HepG2 (cell line): ENCODE measurements around the gene LRRC8E. TPM values are rescaled to one million over a fixed set of nuclear protein-coding genes. Genes with fewer than 3 reads are reported as not detected.

Experiments used
- ATAC-seq: fragments of 200-7000 bp; cut with Tn5 transposase; 3 replicates; pipeline ENCODE4 v1.9.1; 2020; ENCODE audit warnings: mild to moderate bottlenecking, moderate library complexity
- BruUV-seq: library from RNA; stranded (reverse); fragments of 400-500 nt; replicated peaks from 2 replicates; lab custom pipeline; 2021; lab: Mats Ljungman, UMichigan
- CTCF ChIA-PET: fragments of 300-600 bp; formaldehyde crosslinking; extraction: SDS; loops from one replicate; lab custom pipeline; 2021; ENCODE audit warnings: low total read pairs, inconsistent platforms, low intra/inter-chr PET ratio; lab: Yijun Ruan, JAX
- POLR2A ChIA-PET: fragments of 350-600 bp; sonication (Branson Sonifier 250); formaldehyde crosslinking; loops from one replicate; lab custom pipeline; 2020; ENCODE audit warnings: antibody characterized with exemption, inconsistent platforms; lab: Yijun Ruan, JAX
- DNase-seq: peaks from one replicate; pipeline ENCODE4 v3.0.0-alpha.2; 2015; ENCODE audit warnings: low spot score
- FAIRE-seq: peaks from 3 replicates; lab custom pipeline; 2011; peaks lifted over from hg19 to GRCh38; lab: Jason Lieb, UNC
- H2AFZ ChIP-seq: one replicate; pipeline ENCODE4 v1.6.1; 2011; ENCODE audit warnings: low read length, inconsistent platforms
- H3K27ac ChIP-seq: fragments of 300-600 bp; 3 replicates; pipeline ENCODE4 v1.8.0; 2011; ENCODE audit warnings: mixed run types, mild to moderate bottlenecking, mixed read lengths, low read length, inconsistent platforms; ENCODE audit not compliant: insufficient read depth; ENCODE audit errors: extremely low read length
- H3K27me3 ChIP-seq, 2 experiments: fragments of 200-600 bp in 1 of 2; 2 replicates in 1 of 2; 3 replicates in 1 of 2; pipeline versions ENCODE4 v1.6.0 to v1.8.0; 2011; ENCODE audit warnings: low read length in 2 of 2, mild to moderate bottlenecking in 2 of 2, moderate library complexity in 2 of 2, inconsistent platforms in 1 of 2; ENCODE audit not compliant: insufficient read depth in 2 of 2, control insufficient read depth in 1 of 2
- H3K36me3 ChIP-seq, 2 experiments: fragments of 200-600 bp in 1 of 2; replicated peaks in 1 of 2; 2 replicates in 1 of 2; 3 replicates in 1 of 2; pipeline versions ENCODE4 v1.5.1 to v1.8.0; 2011; ENCODE audit warnings: low read length in 2 of 2, inconsistent platforms in 1 of 2; ENCODE audit not compliant: insufficient read depth in 2 of 2, control insufficient read depth in 1 of 2
- H3K4me1 ChIP-seq: 2 replicates; pipeline ENCODE4 v1.5.1; 2012; ENCODE audit warnings: low read length, inconsistent platforms; ENCODE audit not compliant: insufficient read depth
- H3K4me2 ChIP-seq: 2 replicates; pipeline ENCODE4 v1.6.0; 2011; ENCODE audit warnings: low read depth, low read length, inconsistent platforms
- H3K4me3 ChIP-seq, 3 experiments: fragments of 200-600 bp in 1 of 3; sonication (generic), shearing (Covaris generic) in 1 of 3; replicated peaks in 1 of 3; 2 replicates each; pipeline ENCODE4 v1.5.1; 2011 to 2016; ENCODE audit warnings: low read length in 3 of 3, inconsistent platforms in 2 of 3, low read depth in 2 of 3, mild to moderate bottlenecking in 2 of 3, control low read depth in 1 of 3, mixed read lengths in 1 of 3; ENCODE audit not compliant: insufficient read depth in 1 of 3
- H3K79me2 ChIP-seq: one replicate; pipeline ENCODE4 v1.6.1; 2011; ENCODE audit warnings: low read length, inconsistent platforms; ENCODE audit not compliant: insufficient read depth
- H3K9ac ChIP-seq: 2 replicates; pipeline ENCODE4 v1.6.0; 2011; ENCODE audit warnings: mild to moderate bottlenecking, low read depth, low read length, inconsistent platforms; ENCODE audit not compliant: insufficient read depth
- H3K9me3 ChIP-seq: 2 replicates; pipeline ENCODE4 v1.5.1; 2012; ENCODE audit warnings: mild to moderate bottlenecking, low read length
- H4K20me1 ChIP-seq: 2 replicates; pipeline ENCODE4 v1.6.0; 2011; ENCODE audit warnings: inconsistent platforms, mild to moderate bottlenecking, low read length, moderate library complexity; ENCODE audit not compliant: insufficient read depth
- AFF4 ChIP-seq: sonication (generic); formaldehyde crosslinking; IDR thresholded peaks from 2 replicates; pipeline ENCODE4 v1.4.0; 2020; ENCODE audit warnings: missing genetic modification reagents
- ELF3 ChIP-seq: IDR thresholded peaks from 2 replicates; pipeline ENCODE4 v1.6.1; 2016; ENCODE audit warnings: missing genetic modification reagents, missing compliant biosample characterization
- HIVEP1 ChIP-seq: sonication (generic); formaldehyde crosslinking; IDR thresholded peaks from 2 replicates; pipeline ENCODE4 v1.4.0; 2020; ENCODE audit warnings: mild to moderate bottlenecking, missing genetic modification reagents
- KDM3A ChIP-seq: IDR thresholded peaks from 2 replicates; pipeline ENCODE4 v1.6.1; 2018; ENCODE audit warnings: low read depth, missing compliant biosample characterization
- NFATC3 ChIP-seq: sonication (generic); formaldehyde crosslinking; IDR thresholded peaks from 2 replicates; pipeline ENCODE4 v1.5.1; 2020; ENCODE audit warnings: mild to moderate bottlenecking, missing genetic modification reagents
- ZNF557 ChIP-seq: sonication (generic); formaldehyde crosslinking; IDR thresholded peaks from 2 replicates; pipeline ENCODE4 v1.4.0; 2020; ENCODE audit warnings: missing genetic modification reagents
- ZNF781 ChIP-seq: sonication (generic); formaldehyde crosslinking; IDR thresholded peaks from 2 replicates; pipeline ENCODE4 v1.5.1; 2020; ENCODE audit warnings: borderline replicate concordance, mild to moderate bottlenecking, missing genetic modification reagents; ENCODE audit errors: not compliant biosample characterization
- WGBS: methylation state at CpG from one replicate; pipeline ENCODE4 v1.1.6; 2017; ENCODE audit warnings: low lambda C conversion rate; 5-methylcytosine and 5-hydroxymethylcytosine counted together
- in situ Hi-C: cut with HindIII; loops from 2 replicates; pipeline ENCODE4 v1.10.0; 2017; ENCODE audit warnings: low pct_unique_long_range_greater_than_20kb; ENCODE audit not compliant: extremely low pct_ligation_motif_present
- intact Hi-C: fragments of 100-400 bp; cut with micrococcal nuclease; formaldehyde crosslinking; loops from one replicate; pipeline ENCODE4 v1.10.0; 2022; ENCODE audit not compliant: unreplicated experiment
- polyA plus RNA-seq, 8 experiments: library from polyadenylated mRNA; depleted of rRNA in 3 of 8; stranded (reverse) in 7 of 8; unstranded in 1 of 8; fragments of >200 nt; fragmentation: Illumina TruSeq in 4 of 8; extraction: Trizol in 4 of 8; gene quantifications; 2 replicates each; pipeline versions ENCODE4 v1.2.1 to v1.2.3, GENCODE V29; 2011 to 2016; ENCODE audit warnings: low read depth in 4 of 8, missing spikeins in 1 of 8, mixed read lengths in 1 of 8; ENCODE audit not compliant: insufficient read depth in 1 of 8
- total RNA-seq, 5 experiments: library from RNA; depleted of rRNA; stranded (reverse); fragments of >200 nt; fragmentation: Illumina TruSeq; extraction: Trizol; gene quantifications; 2 replicates each; pipeline ENCODE4 v1.2.3, GENCODE V29; 2016; ENCODE audit warnings: low read depth in 1 of 5
- TF ChIP-seq, protein P1 (sequence below): sonication (generic); formaldehyde crosslinking; IDR thresholded peaks from 2 replicates; pipeline ENCODE4 v1.4.0; 2020; ENCODE audit warnings: missing genetic modification reagents, borderline replicate concordance
- TF ChIP-seq, protein P2 (sequence below): sonication (generic); formaldehyde crosslinking; IDR thresholded peaks from 2 replicates; pipeline ENCODE4 v1.4.0; 2020; ENCODE audit warnings: missing genetic modification reagents, low read depth, mild to moderate bottlenecking, borderline replicate concordance

Gene LRRC8E
- total and polyA plus RNA-seq, 2 of the 13 experiments (the other 11 are each of a cell fraction or from before 2014, with no cell fraction given) = 8.0 to 10.3 TPM

- in situ Hi-C loops (no loop called here), intact Hi-C loops (no loop called here)
- H3K36me3 ChIP-seq = peaks cover 9% of the 10 kb centered on the region in 2 experiments; a peak in 2 of 5 replicates
- H2AFZ ChIP-seq = no peak overlapping the region
- POLR2A ChIA-PET = no interaction called here
- no peaks in the 10 kb centered on the region for H3K9me3 ChIP-seq
- H3K4me3 ChIP-seq = no peak overlapping the region
- H4K20me1 ChIP-seq = no peaks in the 10 kb centered on the region
- peaks cover 3% of the 10 kb centered on the region for H3K79me2 ChIP-seq
- TF ChIP-seq ELF3 (CRISPR knock-in tag) (no peak), KDM3A (CRISPR knock-in tag) (no peak), ZNF557 (CRISPR knock-in tag) (no peak), ZNF781 (CRISPR knock-in tag) (no peak)
- CTCF ChIA-PET = no interaction called here
- 100% methylated on average over 2 of the region's 13 CpGs for WGBS
- FAIRE-seq (no peak), DNase-seq (no peak), ATAC-seq (no peak)
- peaks cover 61% of the 10 kb centered on the region for H3K4me1 ChIP-seq
- no peaks in the 10 kb centered on the region for H3K27me3 ChIP-seq
- no TSS peak for BruUV-seq
- no peak overlapping the region for H3K4me2 ChIP-seq
- H3K9ac ChIP-seq = no peak overlapping the region
- H3K27ac ChIP-seq = no peak overlapping the region
Measured at GRCh38 chr19:7895565-7895964, 7.3 kb downstream of the LRRC8E start.

- Histone ChIP-seq H3K79me2 (no peaks in the 10 kb centered on the region), H3K36me3 (peaks cover 9 to 15% of the 10 kb centered on the region in 2 experiments; a peak in 2 of 5 replicates), H3K4me3 (no peak overlapping the region), H3K9ac (no peak overlapping the region), H3K27me3 (no peaks in the 10 kb centered on the region), H2AFZ (no peak overlapping the region), H4K20me1 (no peaks in the 10 kb centered on the region), H3K27ac (peak overlapping the region; percentile 59), H3K4me2 (peak overlapping the region; percentile 31; the same call in 1 of the 2 replicates), H3K4me1 (peaks cover 56% of the 10 kb centered on the region), H3K9me3 (no peaks in the 10 kb centered on the region)
- BruUV-seq = no TSS peak
- in situ Hi-C loops (no loop called here), intact Hi-C loops (no loop called here)
- WGBS = 25% methylated on average over 11 of the region's 11 CpGs
- ChIA-PET POLR2A (interaction anchor here (0.7 to 2.8 kb wide), 11 partner anchors 9 to 105 kb away, joined by 3 to 34 read pairs (median 5); partner anchors contain the start of genes LRRC8E, SNAPC2 and TIMM44), CTCF (no interaction called here)
- peak; percentile 86 for DNase-seq
- peak; percentile 84 for FAIRE-seq
- peak; percentile 72 for ATAC-seq
- TF ChIP-seq AFF4 (no peak), HIVEP1 (CRISPR knock-in tag) (no peak), NFATC3 (CRISPR knock-in tag) (no peak)
- TF ChIP-seq, protein P1, sequence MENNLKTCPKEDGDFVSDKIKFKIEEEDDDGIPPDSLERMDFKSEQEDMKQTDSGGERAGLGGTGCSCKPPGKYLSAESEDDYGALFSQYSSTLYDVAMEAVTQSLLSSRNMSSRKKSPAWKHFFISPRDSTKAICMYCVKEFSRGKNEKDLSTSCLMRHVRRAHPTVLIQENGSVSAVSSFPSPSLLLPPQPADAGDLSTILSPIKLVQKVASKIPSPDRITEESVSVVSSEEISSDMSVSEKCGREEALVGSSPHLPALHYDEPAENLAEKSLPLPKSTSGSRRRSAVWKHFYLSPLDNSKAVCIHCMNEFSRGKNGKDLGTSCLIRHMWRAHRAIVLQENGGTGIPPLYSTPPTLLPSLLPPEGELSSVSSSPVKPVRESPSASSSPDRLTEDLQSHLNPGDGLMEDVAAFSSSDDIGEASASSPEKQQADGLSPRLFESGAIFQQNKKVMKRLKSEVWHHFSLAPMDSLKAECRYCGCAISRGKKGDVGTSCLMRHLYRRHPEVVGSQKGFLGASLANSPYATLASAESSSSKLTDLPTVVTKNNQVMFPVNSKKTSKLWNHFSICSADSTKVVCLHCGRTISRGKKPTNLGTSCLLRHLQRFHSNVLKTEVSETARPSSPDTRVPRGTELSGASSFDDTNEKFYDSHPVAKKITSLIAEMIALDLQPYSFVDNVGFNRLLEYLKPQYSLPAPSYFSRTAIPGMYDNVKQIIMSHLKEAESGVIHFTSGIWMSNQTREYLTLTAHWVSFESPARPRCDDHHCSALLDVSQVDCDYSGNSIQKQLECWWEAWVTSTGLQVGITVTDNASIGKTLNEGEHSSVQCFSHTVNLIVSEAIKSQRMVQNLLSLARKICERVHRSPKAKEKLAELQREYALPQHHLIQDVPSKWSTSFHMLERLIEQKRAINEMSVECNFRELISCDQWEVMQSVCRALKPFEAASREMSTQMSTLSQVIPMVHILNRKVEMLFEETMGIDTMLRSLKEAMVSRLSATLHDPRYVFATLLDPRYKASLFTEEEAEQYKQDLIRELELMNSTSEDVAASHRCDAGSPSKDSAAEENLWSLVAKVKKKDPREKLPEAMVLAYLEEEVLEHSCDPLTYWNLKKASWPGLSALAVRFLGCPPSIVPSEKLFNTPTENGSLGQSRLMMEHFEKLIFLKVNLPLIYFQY (CRISPR knock-in tag) = no peak
- TF ChIP-seq, protein P2, sequence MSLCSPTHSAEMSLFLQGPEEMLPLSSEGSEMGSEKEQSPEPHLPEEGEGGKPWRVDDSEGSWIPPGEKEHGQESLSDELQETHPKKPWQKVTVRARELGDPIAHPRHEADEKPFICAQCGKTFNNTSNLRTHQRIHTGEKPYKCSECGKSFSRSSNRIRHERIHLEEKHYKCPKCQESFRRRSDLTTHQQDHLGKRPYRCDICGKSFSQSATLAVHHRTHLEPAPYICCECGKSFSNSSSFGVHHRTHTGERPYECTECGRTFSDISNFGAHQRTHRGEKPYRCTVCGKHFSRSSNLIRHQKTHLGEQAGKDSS = no peak
Measured at GRCh38 chr19:7897292-7897691, 9.0 kb downstream of the LRRC8E start.
